CMK (cell line): Measurements from ENCODE around the gene CLPTM1L.
"Not testable (repeated sequence)": the region's sequence is repeated elsewhere in the genome, so short reads cannot be mapped to it uniquely, and the experiment has no call there.

Experiments used
- DNase-seq: peaks from one replicate; pipeline ENCODE4 v3.0.0-alpha.2; 2010; ENCODE audit warnings: low read depth

The CLPTM1L gene

GRCh38 chr5:1326901-1327756 is 17.8 kb downstream of the CLPTM1L start:
- not testable (repeated sequence) for DNase-seq

- not testable (repeated sequence) for DNase-seq
These were observed 18.4 kb downstream of the CLPTM1L start for GRCh38 chr5:1326532-1326875.

- no peak for DNase-seq
These were observed 18.9 kb downstream of the CLPTM1L start for GRCh38 chr5:1325870-1326531.

- no peak for DNase-seq
These were observed 19.6 kb downstream of the CLPTM1L start for GRCh38 chr5:1325191-1325741.

- no peak for DNase-seq
These were observed 20.1 kb downstream of the CLPTM1L start for GRCh38 chr5:1324719-1325190.

- DNase-seq = no peak
These were observed 20.6 kb downstream of the CLPTM1L start for GRCh38 chr5:1324301-1324700.

- DNase-seq = no peak
These were observed 21.1 kb downstream of the CLPTM1L start for GRCh38 chr5:1323803-1324173.

- no peak for DNase-seq
These were observed 21.7 kb downstream of the CLPTM1L start for GRCh38 chr5:1322955-1323802.

- DNase-seq = no peak
These were observed 22.6 kb downstream of the CLPTM1L start for GRCh38 chr5:1322036-1322900.

- DNase-seq = no peak
These were observed 23.3 kb downstream of the CLPTM1L start for GRCh38 chr5:1321576-1321975.

- no peak for DNase-seq
These were observed 24.2 kb downstream of the CLPTM1L start for GRCh38 chr5:1320436-1321344.

GRCh38 chr5:1319436-1320256 is 25.3 kb downstream of the CLPTM1L start:
- DNase-seq = no peak

GRCh38 chr5:1318659-1319251 is 26.1 kb downstream of the CLPTM1L start:
- DNase-seq = no peak

GRCh38 chr5:1317921-1318565 is 26.9 kb downstream of the CLPTM1L start:
- no peak for DNase-seq

- no peak for DNase-seq
These were observed 28.1 kb downstream of the CLPTM1L start for GRCh38 chr5:1316588-1317340.

GRCh38 chr5:1315709-1316587 is 29.0 kb downstream of the CLPTM1L start:
- no peak for DNase-seq
